SK-N-SH treated with all-trans-retinoic acid at 6 μM for 48 hours (cell line): ENCODE measurements around the gene TIGD6.

ENCODE experiments used
- ZNF70 ChIP-seq: fragments of 450-650 bp; formaldehyde crosslinking; IDR thresholded peaks from 2 replicates; pipeline ENCODE4 v1.5.0; 2020; ENCODE audit warnings: mild to moderate bottlenecking, moderate library complexity
- TF ChIP-seq, protein P1 (sequence below): fragments of 250-450 bp; sonication (Bioruptor Pico); IDR thresholded peaks from 2 replicates; pipeline ENCODE4 v1.8.0; 2021; ENCODE audit warnings: low read depth, mild to moderate bottlenecking, moderate library complexity, borderline replicate concordance
- TF ChIP-seq, protein P2 (sequence below): fragments of 250-450 bp; sonication (Bioruptor Pico); IDR thresholded peaks from 2 replicates; pipeline ENCODE4 v1.8.0; 2020; ENCODE audit warnings: mild to moderate bottlenecking, moderate library complexity, borderline replicate concordance

DNA sequence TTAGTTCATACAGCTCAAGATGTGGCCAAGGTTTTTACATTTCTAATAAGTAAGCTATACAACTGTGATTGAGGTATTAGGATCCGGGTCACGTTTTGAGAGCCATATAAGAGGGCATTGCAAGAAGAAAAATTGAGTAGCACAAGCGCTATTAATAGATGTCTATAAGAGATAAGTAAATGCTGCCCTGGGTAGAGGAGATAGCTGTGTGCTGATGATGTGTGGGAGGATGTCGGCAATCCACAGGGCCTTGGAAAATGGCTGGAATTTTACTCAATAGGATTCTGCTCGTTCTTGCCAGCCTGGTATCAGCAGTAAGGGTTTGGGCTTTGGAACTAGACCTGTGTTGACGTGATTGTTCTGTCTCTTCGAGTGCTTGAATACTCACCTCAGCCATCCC is 44.3 kb upstream of the TIGD6 start:
- TF ChIP-seq, protein P1, sequence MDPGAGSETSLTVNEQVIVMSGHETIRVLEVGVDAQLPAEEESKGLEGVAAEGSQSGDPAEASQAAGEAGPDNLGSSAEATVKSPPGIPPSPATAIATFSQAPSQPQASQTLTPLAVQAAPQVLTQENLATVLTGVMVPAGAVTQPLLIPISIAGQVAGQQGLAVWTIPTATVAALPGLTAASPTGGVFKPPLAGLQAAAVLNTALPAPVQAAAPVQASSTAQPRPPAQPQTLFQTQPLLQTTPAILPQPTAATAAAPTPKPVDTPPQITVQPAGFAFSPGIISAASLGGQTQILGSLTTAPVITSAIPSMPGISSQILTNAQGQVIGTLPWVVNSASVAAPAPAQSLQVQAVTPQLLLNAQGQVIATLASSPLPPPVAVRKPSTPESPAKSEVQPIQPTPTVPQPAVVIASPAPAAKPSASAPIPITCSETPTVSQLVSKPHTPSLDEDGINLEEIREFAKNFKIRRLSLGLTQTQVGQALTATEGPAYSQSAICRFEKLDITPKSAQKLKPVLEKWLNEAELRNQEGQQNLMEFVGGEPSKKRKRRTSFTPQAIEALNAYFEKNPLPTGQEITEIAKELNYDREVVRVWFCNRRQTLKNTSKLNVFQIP: no peak
- no peak for TF ChIP-seq ZNF70 (CRISPR knock-in tag)
- TF ChIP-seq, protein P2, sequence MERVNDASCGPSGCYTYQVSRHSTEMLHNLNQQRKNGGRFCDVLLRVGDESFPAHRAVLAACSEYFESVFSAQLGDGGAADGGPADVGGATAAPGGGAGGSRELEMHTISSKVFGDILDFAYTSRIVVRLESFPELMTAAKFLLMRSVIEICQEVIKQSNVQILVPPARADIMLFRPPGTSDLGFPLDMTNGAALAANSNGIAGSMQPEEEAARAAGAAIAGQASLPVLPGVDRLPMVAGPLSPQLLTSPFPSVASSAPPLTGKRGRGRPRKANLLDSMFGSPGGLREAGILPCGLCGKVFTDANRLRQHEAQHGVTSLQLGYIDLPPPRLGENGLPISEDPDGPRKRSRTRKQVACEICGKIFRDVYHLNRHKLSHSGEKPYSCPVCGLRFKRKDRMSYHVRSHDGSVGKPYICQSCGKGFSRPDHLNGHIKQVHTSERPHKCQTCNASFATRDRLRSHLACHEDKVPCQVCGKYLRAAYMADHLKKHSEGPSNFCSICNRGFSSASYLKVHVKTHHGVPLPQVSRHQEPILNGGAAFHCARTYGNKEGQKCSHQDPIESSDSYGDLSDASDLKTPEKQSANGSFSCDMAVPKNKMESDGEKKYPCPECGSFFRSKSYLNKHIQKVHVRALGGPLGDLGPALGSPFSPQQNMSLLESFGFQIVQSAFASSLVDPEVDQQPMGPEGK (CRISPR knock-in tag): no peak
